Activated naive CD8-positive, alpha-beta T cell treated with anti-CD3 and anti-CD28 coated beads, Interleukin-2, amount 50 U/mL, for 16 hours (primary cell): ENCODE measurements around the gene FCSK.

Experiments
- DNase-seq: peaks from one replicate; pipeline ENCODE4 v3.0.0-alpha.2; 2020; ENCODE audit warnings: low read depth, low spot score

The FCSK gene

DNA sequence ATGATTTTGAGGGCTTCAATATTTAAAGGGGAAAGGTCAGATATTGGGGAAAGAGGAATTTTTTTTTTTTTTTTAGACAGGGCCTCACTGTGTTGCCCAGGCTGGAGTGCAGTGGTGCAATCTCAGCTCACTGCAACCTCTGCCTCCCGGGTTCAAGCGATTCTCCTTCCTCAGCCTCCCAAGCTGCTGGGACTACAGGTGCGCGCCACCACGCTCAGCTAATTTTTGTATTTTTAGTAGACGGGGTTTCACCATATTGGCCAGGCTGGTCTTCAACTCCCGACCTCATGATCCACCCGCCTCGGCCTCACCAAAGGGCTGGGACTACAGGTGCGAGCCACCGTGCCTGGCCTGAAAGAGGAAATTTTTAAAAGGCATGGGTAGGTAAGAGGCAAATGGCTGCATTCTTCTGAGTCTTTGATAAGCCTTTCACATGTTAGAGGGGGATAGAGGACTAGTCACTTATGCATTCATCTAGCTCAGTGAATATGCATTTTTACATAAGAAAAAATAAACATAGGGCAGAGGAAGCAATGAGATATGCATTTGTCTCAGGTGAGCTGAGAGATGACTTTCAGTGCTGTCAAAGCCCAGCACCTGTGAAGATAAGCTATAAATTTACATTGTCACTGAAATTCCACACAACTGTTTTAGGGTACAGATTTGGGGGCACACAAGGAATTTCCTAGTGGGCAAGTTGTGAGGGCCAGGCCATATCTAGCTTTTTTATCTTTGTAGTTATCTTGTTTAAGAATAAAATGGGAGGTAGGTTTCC lies 1.1 kb upstream of the FCSK start:
- DNase-seq: no peak

DNA sequence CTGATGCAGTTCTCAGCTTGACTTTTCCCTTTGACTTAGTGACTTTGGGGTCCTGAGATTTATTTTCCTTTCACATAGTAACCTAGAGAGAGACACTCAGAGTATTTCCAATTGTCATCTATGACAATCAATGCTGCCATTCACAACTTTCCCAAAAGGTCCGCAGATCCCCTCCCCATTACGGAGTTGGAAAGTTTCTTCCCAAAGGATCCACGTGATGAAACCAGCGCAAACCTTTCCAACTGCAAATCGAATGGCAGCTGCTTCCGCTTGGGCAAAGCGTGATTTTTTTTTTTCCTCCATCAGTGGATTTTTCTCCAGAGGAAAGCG lies 538 bp upstream of the FCSK start:
- no peak for DNase-seq

DNA sequence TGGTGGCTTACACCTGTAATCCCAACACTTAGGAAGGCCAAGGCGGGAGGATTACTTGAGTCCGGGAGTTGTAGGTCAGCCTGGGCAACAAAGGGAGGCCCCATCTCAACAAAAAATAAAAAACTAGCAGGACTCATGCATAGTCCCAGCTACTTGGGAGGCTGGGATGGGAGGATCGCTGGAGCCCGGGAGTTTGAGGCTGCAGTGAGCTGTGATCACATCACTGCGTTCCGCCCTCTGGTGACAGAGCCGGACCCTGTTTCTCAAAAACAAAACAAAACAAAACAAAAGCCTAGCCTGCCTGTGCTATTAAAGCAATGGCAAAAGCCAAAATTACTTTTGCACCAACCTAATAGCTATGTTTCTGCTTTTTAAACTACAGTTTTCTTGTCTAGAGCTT lies 1.5 kb downstream of the FCSK start:
- no peak for DNase-seq

DNA sequence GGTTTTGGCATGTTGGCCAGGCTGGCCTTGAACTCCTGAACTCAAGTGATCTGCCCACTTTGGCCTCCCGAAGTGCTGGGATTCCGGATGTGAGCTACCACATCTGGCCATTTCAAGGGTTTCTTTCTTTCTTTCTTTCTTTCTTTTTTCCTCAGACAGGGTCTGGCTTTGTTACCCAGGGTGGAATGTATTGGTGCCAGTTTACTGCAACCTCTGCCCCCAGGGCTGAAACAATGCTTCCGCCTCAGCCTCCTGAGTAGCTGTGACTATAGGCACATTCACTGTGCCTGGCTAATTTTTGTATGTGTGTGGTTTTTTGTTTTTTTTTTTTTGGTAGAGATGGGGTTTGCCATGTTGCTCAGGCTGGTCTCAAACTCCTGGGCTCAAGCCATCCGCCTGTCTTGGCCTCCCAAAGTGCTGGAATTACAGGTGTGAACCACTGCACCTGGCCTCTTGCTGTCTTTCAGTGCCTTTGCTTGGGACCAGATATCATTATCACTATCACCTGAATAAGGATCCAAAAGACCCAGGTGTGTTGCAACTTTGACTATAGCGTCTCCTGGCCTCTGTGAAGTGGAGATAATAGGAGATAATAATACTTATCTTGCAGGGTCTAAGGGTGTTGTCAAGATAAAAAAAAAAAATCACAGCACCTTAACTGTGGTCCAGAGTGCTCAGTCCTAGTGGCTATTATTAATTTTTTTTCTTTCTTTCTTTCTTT lies 3.2 kb downstream of the FCSK start:
- no peak for DNase-seq

DNA sequence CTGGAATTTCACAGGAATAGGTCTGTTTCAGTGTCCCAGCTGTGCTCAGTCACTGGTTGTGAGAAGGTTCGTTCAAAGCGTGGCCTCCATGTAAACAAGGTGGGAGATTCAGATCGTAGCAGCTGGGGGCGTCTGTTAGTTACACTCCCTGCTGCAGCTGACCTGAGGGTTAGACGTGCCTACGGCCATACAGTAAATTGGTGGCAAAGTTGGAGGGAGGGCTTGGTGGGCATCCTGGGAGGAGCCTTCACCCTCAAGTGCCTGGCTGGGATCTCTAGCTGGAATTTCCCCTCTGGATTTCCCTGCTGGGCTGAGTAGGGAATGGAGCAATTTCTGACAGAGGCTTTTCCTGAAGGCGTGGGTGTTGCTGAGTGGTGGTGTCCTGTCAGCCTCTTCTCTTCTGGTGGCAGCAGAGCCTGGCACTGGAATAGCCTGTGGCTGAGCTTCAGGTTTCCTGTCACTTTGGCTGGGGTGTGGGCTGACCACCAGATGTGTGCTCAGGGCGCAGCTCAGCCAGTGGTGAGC lies 6.4 kb downstream of the FCSK start:
- DNase-seq: no peak

DNA sequence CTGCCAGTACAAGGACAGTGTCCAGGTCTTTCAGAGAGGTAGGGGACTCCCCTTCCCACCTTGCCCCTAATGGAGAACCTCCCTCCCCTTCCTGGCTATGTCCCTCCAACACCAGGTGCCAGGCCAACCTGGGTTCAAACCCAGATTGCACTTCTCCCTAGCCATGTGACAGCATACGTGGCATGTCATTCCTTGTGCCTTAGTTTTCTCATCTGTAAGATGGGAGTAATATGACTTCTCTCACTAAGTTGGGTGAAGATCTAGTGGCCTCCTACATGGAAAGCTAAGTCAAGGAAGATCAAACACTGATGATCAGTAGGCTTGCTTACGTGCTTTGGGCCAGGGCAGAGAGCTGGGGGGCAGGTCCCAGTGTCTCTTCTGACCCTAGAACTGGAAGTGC lies 8.8 kb downstream of the FCSK start:
- no peak for DNase-seq

DNA sequence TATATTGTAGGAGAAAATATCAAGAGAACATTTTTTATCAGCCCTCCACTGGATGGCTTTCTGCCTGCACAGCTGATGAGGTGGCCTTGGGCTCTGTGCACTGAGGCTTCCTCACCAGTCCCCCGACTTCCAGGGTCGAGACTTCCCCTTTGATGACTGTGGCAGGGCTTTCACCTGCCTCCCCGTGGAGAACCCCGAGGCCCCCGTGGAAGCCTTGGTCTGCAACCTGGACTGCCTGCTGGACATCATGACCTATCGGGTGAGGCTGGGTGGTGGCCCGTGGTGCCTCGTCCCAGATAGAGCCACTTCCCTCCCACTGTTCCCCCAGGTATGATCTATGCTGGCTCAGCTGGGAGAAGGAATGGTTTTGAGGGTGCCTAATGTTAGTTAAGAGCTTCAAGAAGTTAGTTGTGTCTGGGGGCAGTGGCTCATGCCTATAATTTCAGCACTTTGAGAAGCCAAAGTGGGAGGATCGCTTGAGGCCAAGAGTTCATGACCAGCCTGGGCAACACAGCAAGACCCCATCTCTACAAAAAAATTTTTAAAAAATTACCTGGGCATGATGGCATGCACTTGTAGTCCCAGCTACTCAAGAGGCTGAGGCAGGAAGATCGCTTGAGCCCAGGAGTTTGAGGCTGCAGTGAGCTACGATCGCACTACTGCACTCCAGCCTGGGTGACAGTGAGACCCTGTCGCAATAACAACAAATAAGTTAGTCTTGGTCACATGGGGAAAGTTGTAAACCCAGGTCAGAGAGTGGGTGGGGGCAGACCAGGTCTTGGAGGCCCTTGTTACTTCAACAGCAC lies 11.8 kb downstream of the FCSK start:
- DNase-seq: no peak

DNA sequence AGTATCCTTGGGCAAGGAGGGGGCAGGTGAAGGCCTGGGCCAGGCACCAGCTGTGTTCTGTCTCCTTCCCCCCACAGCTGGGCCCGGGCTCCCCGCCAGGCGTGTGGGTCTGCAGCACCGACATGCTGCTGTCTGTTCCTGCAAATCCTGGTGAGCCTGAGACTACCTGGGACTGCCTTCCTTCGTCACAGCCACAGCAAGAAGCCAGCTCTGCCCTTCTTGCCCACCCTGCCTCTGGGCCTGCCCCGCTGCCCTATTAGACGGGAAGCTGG lies 12.3 kb downstream of the FCSK start:
- DNase-seq: no peak

DNA sequence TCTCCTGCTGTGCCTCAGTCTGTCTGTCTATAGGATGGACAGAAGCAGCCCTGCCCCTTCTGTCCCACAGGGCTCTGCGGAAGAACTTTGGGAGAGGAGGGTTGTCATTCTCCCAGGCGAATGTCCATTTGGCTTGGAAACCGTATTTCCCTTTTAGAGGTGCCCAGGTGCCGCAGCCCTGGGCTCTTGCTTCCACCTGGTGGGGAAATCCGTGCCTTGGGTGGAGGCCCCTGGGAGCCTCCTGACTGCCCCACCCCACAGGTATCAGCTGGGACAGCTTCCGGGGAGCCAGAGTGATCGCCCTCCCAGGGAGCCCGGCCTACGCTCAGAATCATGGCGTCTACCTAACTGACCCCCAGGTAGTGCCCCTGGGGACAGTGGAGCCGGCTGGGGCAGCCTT lies 12.7 kb downstream of the FCSK start:
- no peak for DNase-seq

DNA sequence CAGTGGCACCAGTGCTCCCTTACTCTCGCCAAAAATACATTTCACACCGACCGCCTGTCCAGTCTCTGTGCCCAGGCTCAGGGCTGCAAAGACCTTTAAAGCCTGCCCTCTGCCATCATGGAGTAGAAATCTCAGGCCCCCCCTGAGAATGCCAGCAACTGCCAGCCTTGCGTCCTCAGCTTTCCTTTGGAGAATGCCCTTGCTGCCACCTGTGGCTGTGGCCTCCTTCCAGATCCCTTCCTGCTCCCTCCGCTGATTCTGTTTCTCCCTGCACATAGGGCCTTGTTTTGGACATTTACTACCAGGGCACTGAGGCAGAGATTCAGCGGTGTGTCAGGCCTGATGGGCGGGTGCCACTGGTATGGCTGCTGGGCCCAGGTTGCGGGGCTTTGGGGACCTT lies 13.2 kb downstream of the FCSK start:
- DNase-seq: no peak

DNA sequence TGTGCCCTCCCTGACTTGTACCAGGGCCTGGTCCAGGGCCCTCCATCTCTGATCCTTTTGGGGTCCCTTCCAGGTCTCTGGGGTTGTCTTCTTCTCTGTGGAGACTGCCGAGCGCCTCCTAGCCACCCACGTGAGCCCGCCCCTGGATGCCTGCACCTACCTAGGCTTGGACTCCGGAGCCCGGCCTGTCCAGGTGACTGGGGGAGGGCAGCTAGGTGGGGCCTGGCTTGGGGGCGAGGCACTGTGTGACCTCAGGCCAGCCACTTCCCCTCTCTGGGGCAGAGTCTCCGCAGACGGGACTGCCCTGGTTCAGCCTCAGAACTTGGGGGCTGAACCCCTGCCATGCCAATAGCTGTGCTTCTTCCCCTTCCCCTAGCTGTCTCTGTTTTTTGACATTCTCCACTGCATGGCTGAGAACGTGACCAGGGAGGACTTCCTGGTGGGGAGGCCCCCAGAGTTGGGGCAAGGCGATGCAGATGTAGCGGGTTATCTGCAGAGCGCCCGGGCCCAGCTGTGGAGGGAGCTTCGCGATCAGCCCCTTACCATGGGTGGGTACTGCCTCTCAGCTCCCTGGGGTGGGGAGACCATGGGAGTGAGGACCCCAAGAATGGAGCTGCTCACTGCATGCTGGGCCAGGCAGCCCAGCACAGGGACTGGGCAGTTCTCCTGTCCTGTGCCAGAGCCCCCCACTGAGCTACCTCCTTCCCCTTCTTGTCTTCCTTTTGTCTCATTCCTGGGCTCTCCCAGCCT lies 14.6 kb downstream of the FCSK start:
- DNase-seq: no peak

DNA sequence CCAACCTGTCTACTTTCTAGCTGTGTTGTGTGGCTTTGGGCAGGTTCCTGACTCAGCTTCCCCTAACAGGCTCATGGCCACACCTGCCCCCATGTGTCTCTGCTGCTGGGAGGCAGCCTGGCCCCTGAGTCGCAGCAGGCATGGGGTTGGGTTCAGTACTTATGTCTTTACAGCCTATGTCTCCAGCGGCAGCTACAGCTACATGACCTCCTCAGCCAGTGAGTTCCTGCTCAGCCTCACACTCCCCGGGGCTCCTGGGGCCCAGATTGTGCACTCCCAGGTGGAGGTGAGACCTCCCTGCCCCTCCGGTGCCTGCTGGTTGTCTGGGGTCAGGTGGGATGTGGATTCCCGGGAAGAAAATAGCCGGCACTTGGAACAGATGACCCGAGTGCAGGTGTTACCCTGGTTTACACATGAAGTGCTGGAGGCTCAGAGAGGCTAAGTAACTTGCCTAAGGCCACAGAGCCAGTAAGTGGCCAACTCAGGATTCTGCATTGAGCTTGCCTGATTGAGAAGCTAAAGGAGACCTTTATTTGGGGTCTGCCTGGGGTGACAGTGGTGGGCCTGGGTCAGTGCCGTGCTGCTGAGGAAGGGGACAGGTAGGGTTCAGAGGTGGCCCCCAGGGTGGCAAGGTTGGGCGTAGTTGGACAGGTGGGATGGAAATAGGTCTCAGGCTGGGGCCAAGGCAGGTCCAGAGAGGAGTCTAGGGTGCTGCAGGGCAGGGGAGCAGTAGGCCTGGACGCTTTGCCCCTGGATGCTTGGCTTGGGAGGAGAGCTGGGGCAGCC lies 15.9 kb downstream of the FCSK start:
- DNase-seq: no peak

DNA sequence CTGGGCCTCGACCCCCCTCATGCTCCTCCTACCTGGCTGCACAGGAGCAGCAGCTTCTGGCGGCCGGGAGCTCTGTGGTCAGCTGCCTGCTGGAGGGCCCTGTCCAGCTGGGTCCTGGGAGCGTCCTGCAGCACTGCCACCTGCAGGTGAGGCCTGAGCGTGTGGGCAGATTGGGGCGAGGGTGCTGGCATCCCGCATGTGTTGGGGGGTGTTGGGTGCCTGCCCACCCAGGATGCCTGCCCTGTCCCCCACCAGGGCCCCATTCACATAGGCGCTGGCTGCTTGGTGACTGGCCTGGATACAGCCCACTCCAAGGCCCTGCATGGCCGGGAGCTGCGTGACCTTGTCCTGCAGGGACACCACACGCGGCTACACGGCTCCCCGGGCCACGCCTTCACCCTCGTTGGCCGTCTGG lies 16.5 kb downstream of the FCSK start:
- no peak for DNase-seq

DNA sequence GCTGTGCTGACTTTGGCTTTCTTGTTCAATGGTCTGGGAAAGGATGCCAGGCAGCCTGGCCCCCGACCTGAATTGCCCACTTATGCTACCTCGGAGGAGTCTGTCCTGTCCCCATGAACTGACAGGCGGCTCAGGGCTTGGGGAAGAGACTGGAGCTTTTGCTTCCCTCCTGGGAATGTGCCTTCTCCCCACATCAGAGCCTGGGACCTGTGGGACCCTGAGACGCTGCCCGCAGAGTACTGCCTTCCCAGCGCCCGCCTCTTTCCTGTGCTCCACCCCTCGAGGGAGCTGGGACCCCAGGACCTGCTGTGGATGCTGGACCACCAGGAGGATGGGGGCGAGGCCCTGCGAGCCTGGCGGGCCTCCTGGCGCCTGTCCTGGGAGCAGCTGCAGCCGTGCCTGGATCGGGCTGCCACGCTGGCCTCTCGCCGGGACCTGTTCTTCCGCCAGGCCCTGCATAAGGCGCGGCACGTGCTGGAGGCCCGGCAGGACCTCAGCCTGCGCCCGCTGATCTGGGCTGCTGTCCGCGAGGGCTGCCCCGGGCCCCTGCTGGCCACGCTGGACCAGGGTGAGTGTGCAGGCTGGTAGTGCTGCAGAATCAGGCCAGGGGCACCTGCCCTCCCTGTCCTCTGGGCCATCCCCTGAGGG lies 18.5 kb downstream of the FCSK start:
- DNase-seq: no peak

DNA sequence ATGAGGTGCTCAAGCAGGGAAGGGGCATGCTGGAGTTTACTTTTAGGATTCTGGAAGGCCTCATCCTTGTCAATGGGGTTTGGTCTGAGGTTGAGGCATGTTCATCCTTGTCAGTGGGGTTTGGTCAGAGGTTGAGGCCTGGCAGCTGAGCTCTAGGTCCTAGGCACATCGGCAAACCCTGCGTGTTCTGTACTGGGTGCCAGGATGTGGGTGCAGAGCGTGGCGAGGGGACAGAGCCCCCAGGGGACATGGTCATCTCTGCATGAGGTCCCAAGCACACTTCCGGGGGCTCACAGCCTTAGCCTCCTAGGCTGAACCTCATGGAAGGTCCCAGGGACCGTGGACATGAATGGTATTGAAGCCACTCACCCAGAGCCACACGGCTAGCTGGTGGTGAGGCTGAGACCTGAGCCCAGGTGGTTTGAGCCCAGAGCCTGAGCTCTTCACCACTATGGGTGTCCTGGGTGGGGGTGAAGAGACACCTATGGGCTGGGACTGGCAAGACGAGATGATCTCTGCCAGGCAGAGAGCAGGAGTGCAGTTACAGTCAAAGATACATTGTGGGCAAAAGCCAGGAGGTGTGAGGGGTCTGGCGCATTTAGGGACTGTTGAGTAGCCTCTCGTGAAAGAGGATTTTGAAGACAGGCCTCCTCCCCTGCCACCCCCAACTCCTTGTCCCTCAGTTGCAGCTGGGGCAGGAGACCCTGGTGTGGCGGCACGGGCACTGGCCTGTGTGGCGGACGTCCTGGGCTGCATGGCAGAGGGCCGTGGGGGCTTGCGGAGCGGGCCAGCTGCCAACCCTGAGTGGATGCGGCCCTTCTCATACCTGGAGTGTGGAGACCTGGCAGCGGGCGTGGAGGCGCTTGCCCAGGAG lies 19.3 kb downstream of the FCSK start:
- no peak for DNase-seq

DNA sequence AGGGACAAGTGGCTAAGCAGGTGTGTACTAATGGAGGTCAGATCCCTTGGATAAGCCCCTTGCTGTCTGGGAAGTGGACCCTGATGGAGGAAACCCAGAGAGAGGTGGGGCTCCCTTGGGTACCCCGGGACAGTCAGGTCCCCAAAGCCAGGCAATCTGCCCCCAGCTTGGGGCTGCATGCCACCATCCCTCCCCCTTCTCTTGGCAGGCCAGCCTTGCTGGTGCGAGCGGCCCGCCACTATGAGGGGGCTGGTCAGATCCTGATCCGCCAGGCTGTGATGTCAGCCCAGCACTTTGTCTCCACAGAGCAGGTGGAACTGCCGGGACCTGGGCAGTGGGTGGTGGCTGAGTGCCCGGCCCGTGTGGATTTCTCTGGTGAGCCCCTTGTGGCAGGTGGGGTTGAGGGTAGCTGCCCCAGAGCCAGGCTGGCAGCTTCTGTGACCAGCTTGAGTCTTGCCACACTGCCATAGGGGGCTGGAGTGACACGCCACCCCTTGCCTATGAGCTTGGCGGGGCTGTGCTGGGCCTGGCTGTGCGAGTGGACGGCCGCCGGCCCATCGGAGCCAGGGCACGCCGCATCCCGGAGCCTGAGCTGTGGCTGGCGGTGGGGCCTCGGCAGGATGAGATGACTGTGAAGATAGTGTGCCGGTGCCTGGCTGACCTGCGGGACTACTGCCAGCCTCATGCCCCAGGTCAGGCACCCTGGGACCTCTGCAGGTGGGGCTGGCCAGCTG lies 20.1 kb downstream of the FCSK start:
- DNase-seq: no peak

DNA sequence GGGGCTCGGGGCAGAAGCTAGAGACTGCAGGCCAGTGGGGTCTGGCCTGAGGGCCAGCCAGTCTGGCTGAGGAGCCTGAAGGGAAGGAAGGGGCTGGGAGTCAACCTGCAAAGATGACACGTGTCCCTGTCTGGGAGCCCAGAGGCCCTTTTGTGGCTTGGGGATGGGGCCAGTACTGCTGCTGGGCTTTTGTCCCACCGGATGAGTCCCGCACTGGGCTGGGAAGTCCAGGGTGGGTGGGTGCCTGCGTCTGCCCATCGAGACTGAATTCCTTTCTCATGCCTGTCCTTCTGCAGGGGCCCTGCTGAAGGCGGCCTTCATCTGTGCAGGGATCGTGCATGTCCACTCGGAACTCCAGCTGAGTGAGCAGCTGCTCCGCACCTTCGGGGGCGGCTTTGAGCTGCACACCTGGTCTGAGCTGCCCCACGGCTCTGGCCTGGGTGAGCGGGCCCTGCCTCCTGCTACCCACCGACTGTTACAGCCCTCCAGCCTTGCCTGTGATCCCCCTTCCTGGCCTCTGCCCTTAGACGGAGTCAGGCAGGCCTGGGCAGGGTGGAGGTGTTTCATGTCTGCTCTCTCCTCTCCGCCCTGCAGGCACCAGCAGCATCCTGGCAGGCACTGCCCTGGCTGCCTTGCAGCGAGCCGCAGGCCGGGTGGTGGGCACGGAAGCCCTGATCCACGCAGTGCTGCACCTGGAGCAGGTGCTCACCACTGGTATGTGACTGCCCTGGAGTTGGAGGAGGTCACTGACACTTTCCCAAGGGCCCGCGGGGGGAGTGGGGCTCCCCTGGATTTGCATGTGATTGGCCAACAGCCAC lies 20.9 kb downstream of the FCSK start:
- no peak for DNase-seq
